CD4-positive, alpha-beta T cell (primary cell): ENCODE measurements around the gene HTR4. TPM values are rescaled to one million over a fixed set of nuclear protein-coding genes. Genes with fewer than 3 reads are reported as not detected.

ENCODE experiments used
- ATAC-seq: fragments of 200-7000 bp; cut with Tn5 transposase; one replicate; pipeline ENCODE4 v1.10.0; 2022; ENCODE audit warnings: mild to moderate bottlenecking; ENCODE audit not compliant: poor library complexity
- CTCF ChIA-PET: fragments of 350-600 bp; sonication (Branson Sonifier 250); formaldehyde crosslinking; loops from one replicate; lab custom pipeline; 2021; ENCODE audit warnings: antibody characterized with exemption, inconsistent platforms; lab: Charles Lee
- POLR2A ChIA-PET: fragments of 350-600 bp; sonication (Branson Sonifier 250); formaldehyde crosslinking; loops from one replicate; lab custom pipeline; 2021; ENCODE audit warnings: antibody characterized with exemption, inconsistent platforms; lab: Charles Lee
- DNase-seq, 14 experiments: peaks; one replicate each; pipeline ENCODE4 v3.0.0-alpha.2; 2013 to 2020; ENCODE audit warnings: mixed read lengths in 2 of 14
- H3K27ac ChIP-seq, 2 donors: one replicate each; pipeline versions ENCODE4 v1.5.1 to v1.7.0; 2013; ENCODE audit warnings: low read length in 2 of 2, low read depth in 1 of 2, mild to moderate bottlenecking in 1 of 2
- H3K27me3 ChIP-seq, 2 experiments: 1 replicate in 1 of 2; 2 replicates in 1 of 2; pipeline versions ENCODE4 v1.6.1 to v1.7.0; 2013; ENCODE audit warnings: low read length in 2 of 2, control low read depth in 1 of 2, mild to moderate bottlenecking in 1 of 2, moderate library complexity in 1 of 2; ENCODE audit not compliant: insufficient read depth in 2 of 2, control insufficient read depth in 1 of 2
- H3K36me3 ChIP-seq: one replicate; pipeline ENCODE4 v1.6.1; 2013; ENCODE audit warnings: low read length, control low read depth; ENCODE audit not compliant: insufficient read depth
- H3K4me1 ChIP-seq: one replicate; pipeline ENCODE4 v1.6.1; 2013; ENCODE audit warnings: low read length, control low read depth; ENCODE audit not compliant: insufficient read depth
- H3K4me3 ChIP-seq: one replicate; pipeline ENCODE4 v1.5.1; 2013; ENCODE audit warnings: mild to moderate bottlenecking, low read length, moderate library complexity
- H3K9me3 ChIP-seq, 2 experiments: 1 replicate in 1 of 2; 2 replicates in 1 of 2; pipeline versions ENCODE4 v1.6.1 to v1.7.0; 2013; ENCODE audit warnings: low read length in 2 of 2, mild to moderate bottlenecking in 2 of 2, control low read depth in 1 of 2, moderate library complexity in 1 of 2; ENCODE audit not compliant: control insufficient read depth in 1 of 2, insufficient read depth in 1 of 2
- H3K27ac Mint-ChIP-seq: one replicate; pipeline ENCODE4 v1.8.0; 2020; ENCODE audit warnings: mixed read lengths
- H3K27me3 Mint-ChIP-seq: one replicate; pipeline ENCODE4 v1.8.0; 2021; ENCODE audit warnings: mixed read lengths
- H3K36me3 Mint-ChIP-seq: one replicate; pipeline ENCODE4 v1.8.0; 2021; ENCODE audit warnings: low read depth, mixed read lengths
- H3K4me1 Mint-ChIP-seq: one replicate; pipeline ENCODE4 v1.8.0; 2021; ENCODE audit warnings: low read depth, mixed read lengths
- H3K4me3 Mint-ChIP-seq: one replicate; pipeline ENCODE4 v1.8.0; 2020; ENCODE audit warnings: mild to moderate bottlenecking, mixed read lengths
- H3K9me3 Mint-ChIP-seq: one replicate; pipeline ENCODE4 v1.8.0; 2020; ENCODE audit warnings: mixed read lengths
- intact Hi-C, 2 experiments: fragments of 100-400 bp; cut with DNase I in 1 of 2; cut with micrococcal nuclease in 1 of 2; formaldehyde crosslinking; loops; one replicate each; pipeline versions ENCODE4 v1.15.1 to v1.9.0; 2023 to 2025; cut with DNase I, micrococcal nuclease
- polyA plus RNA-seq, 2 donors: library from polyadenylated mRNA; unstranded; fragments of 120-200 nt; gene quantifications; one replicate each; pipeline ENCODE4 v1.2.1, GENCODE V29; 2013
- total RNA-seq, 174 experiments: library from RNA in 2 of 174; stranded (reverse) in 2 of 174; gene quantifications; one replicate each; pipeline ENCODE4 v1.2.3 and lab custom pipeline; 2021 to 2026
- TF ChIP-seq, protein P1 (sequence below): fragments of 200-600 bp; IDR thresholded peaks from one replicate; pipeline ENCODE4 v1.8.0; 2022; ENCODE audit warnings: antibody characterized with exemption, mild to moderate bottlenecking

HTR4 gene, protein sequence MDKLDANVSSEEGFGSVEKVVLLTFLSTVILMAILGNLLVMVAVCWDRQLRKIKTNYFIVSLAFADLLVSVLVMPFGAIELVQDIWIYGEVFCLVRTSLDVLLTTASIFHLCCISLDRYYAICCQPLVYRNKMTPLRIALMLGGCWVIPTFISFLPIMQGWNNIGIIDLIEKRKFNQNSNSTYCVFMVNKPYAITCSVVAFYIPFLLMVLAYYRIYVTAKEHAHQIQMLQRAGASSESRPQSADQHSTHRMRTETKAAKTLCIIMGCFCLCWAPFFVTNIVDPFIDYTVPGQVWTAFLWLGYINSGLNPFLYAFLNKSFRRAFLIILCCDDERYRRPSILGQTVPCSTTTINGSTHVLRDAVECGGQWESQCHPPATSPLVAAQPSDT
- total RNA-seq (not detected), total RNA-seq (lab: John Stamatoyannopoulos, UW) (0 to 0.22 (median 0) reads per million in 172 experiments)
- polyA plus RNA-seq (2013, experiment 1 of 2) = not detected
- polyA plus RNA-seq (2013, experiment 2 of 2) = 0.04 TPM

GRCh38 chr5:148653836-148654781 is at the start of gene HTR4:
Gene HTR4 (minus strand): TSS chr5:148654527. CDS start chr5:148637014, 17,513 bp downstream.
- Mint-ChIP-seq H3K27me3 (peaks cover 68% of the 10 kb centered on the region), H3K27ac (no peak within 1 kb of the TSS), H3K36me3 (no peaks in the 10 kb centered on the region), H3K9me3 (no peaks in the 10 kb centered on the region), H3K4me1 (no peaks in the 10 kb centered on the region), H3K4me3 (no peak within 1 kb of the TSS)
- no peak for ATAC-seq
- CTCF ChIA-PET = no interaction called here
- intact Hi-C loops = no loop called here
- no peaks in the 10 kb centered on the region for H3K36me3 ChIP-seq
- POLR2A ChIA-PET = no interaction called here
- peaks cover 0 to 4% of the 10 kb centered on the region in 2 experiments for H3K9me3 ChIP-seq
- TF ChIP-seq, protein P1, sequence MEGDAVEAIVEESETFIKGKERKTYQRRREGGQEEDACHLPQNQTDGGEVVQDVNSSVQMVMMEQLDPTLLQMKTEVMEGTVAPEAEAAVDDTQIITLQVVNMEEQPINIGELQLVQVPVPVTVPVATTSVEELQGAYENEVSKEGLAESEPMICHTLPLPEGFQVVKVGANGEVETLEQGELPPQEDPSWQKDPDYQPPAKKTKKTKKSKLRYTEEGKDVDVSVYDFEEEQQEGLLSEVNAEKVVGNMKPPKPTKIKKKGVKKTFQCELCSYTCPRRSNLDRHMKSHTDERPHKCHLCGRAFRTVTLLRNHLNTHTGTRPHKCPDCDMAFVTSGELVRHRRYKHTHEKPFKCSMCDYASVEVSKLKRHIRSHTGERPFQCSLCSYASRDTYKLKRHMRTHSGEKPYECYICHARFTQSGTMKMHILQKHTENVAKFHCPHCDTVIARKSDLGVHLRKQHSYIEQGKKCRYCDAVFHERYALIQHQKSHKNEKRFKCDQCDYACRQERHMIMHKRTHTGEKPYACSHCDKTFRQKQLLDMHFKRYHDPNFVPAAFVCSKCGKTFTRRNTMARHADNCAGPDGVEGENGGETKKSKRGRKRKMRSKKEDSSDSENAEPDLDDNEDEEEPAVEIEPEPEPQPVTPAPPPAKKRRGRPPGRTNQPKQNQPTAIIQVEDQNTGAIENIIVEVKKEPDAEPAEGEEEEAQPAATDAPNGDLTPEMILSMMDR = no peak
- H3K4me1 ChIP-seq = no peaks in the 10 kb centered on the region
- no peak within 1 kb of the TSS for H3K27ac ChIP-seq
- DNase-seq = no peak
- H3K27me3 ChIP-seq = peaks cover 18 to 25% of the 10 kb centered on the region in 2 experiments
- no peak within 1 kb of the TSS for H3K4me3 ChIP-seq

GRCh38 chr5:148702019-148702596 is 47.8 kb upstream of the HTR4 start:
- TF ChIP-seq, protein P1 = no peak
- Histone ChIP-seq H3K9me3 (no peaks in the 10 kb centered on the region), H3K27ac (no peak overlapping the region), H3K4me1 (no peaks in the 10 kb centered on the region), H3K36me3 (no peaks in the 10 kb centered on the region), H3K4me3 (no peak overlapping the region), H3K27me3 (no peaks in the 10 kb centered on the region)
- Mint-ChIP-seq H3K4me1 (no peaks in the 10 kb centered on the region), H3K27ac (no peak overlapping the region), H3K27me3 (peaks cover 32% of the 10 kb centered on the region), H3K36me3 (no peaks in the 10 kb centered on the region), H3K9me3 (peaks cover 10% of the 10 kb centered on the region), H3K4me3 (no peak overlapping the region)
- intact Hi-C loops = no loop called here
- DNase-seq = no peak
- ATAC-seq = no peak
- CTCF ChIA-PET = no interaction called here
- POLR2A ChIA-PET = no interaction called here

- TF ChIP-seq, protein P1 = no peak
- no peaks in the 10 kb centered on the region for H3K4me1 ChIP-seq
- ATAC-seq (no peak), DNase-seq (no peak)
- ChIA-PET POLR2A (no interaction called here), CTCF (no interaction called here)
- H3K9me3 ChIP-seq = no peaks in the 10 kb centered on the region
- H3K36me3 Mint-ChIP-seq = no peaks in the 10 kb centered on the region
- H3K27me3 ChIP-seq = no peaks in the 10 kb centered on the region
- H3K27ac Mint-ChIP-seq = no peak overlapping the region
- H3K27ac ChIP-seq = no peak overlapping the region
- no peaks in the 10 kb centered on the region for H3K4me1 Mint-ChIP-seq
- H3K27me3 Mint-ChIP-seq = peaks cover 33% of the 10 kb centered on the region
- H3K4me3 Mint-ChIP-seq = no peak overlapping the region
- H3K36me3 ChIP-seq = no peaks in the 10 kb centered on the region
- H3K9me3 Mint-ChIP-seq = peaks cover 10% of the 10 kb centered on the region
- H3K4me3 ChIP-seq = no peak overlapping the region
- intact Hi-C loops = no loop called here
Observed at GRCh38 chr5:148699028-148699427, 44.7 kb upstream of the HTR4 start.
